HCT116 (cell line): ENCODE results near the gene PAGR1. TPM values are rescaled to one million over a fixed set of nuclear protein-coding genes. Genes with fewer than 3 reads are reported as not detected.

Experiments used
- ATAC-seq: fragments of 200-7000 bp; cut with Tn5 transposase; 2 replicates; pipeline ENCODE4 v1.9.1; 2020; ENCODE audit warnings: mild to moderate bottlenecking, moderate library complexity
- BruUV-seq: library from RNA; stranded (reverse); fragments of 400-500 nt; replicated peaks from 2 replicates; lab custom pipeline; 2021; lab: Mats Ljungman, UMichigan
- CTCF ChIA-PET: fragments of 300-600 bp; sonication (Branson Sonifier 250); formaldehyde crosslinking; loops from one replicate; lab custom pipeline; 2021; ENCODE audit warnings: antibody characterized with exemption; lab: Charles Lee
- POLR2A ChIA-PET: fragments of 300-600, 350-600 bp; sonication (Branson Sonifier 250); formaldehyde crosslinking; loops from one replicate; lab custom pipeline; 2021; ENCODE audit warnings: antibody characterized with exemption; lab: Charles Lee
- RAD21 ChIA-PET, 2 experiments: fragments of 300-600 bp; sonication (Branson Sonifier 250); formaldehyde crosslinking; loops; one replicate each; lab custom pipeline; 2023; ENCODE audit warnings: low total read pairs in 2 of 2; ENCODE audit not compliant: uncharacterized antibody in 2 of 2, unreplicated experiment in 2 of 2, low non-redundant PET in 1 of 2; lab: Charles Lee
- DNase-seq: peaks from one replicate; pipeline ENCODE4 v3.0.0-alpha.2; 2010; ENCODE audit warnings: low read depth, low spot score
- H2AFZ ChIP-seq: fragments of 200-600 bp; shearing (Covaris generic), sonication (generic); 2 replicates; pipeline ENCODE4 v1.6.1; 2017; ENCODE audit warnings: low read depth, mixed run types, mixed read lengths, antibody characterized with exemption, low read length; ENCODE audit not compliant: poor library complexity, severe bottlenecking
- H3K27ac ChIP-seq: 2 replicates; pipeline ENCODE4 v1.5.1; 2012; ENCODE audit warnings: low read depth, low read length
- H3K27me3 ChIP-seq: fragments of 200-600 bp; sonication (generic); 2 replicates; pipeline ENCODE4 v1.6.1; 2016; ENCODE audit warnings: mixed run types, low read length, mixed read lengths; ENCODE audit not compliant: insufficient read depth
- H3K36me3 ChIP-seq, 2 experiments: fragments of 200-500 bp in 1 of 2; fragments of 200-600 bp in 1 of 2; sonication (Bioruptor generic) in 1 of 2; sonication (generic) in 1 of 2; 2 replicates each; pipeline versions ENCODE4 v1.5.1 to v1.6.1; 2014 to 2016; ENCODE audit warnings: low read length in 2 of 2, inconsistent platforms in 1 of 2, mixed read lengths in 1 of 2, mixed run types in 1 of 2; ENCODE audit not compliant: insufficient read depth in 2 of 2, control insufficient read depth in 1 of 2
- H3K4me1 ChIP-seq, 2 experiments: fragments of 200-600 bp in 1 of 2; sonication (generic) in 1 of 2; 2 replicates each; pipeline versions ENCODE4 v1.5.1 to v1.6.1; 2012 to 2017; ENCODE audit warnings: low read length in 2 of 2, inconsistent platforms in 1 of 2, mild to moderate bottlenecking in 1 of 2, mixed read lengths in 1 of 2, mixed run types in 1 of 2, moderate library complexity in 1 of 2; ENCODE audit not compliant: insufficient read depth in 2 of 2, control insufficient read depth in 1 of 2
- H3K4me2 ChIP-seq: fragments of 200-600 bp; sonication (generic); 2 replicates; pipeline ENCODE4 v1.6.1; 2017; ENCODE audit warnings: mixed run types, low read length, mixed read lengths
- H3K4me3 ChIP-seq, 2 experiments: fragments of 200-600 bp in 1 of 2; sonication (generic) in 1 of 2; replicated peaks in 1 of 2; 2 replicates each; pipeline ENCODE4 v1.5.1; 2011 to 2016; ENCODE audit warnings: low read length in 2 of 2, control low read depth in 1 of 2, low read depth in 1 of 2, mild to moderate bottlenecking in 1 of 2, mixed read lengths in 1 of 2, mixed run types in 1 of 2
- H3K79me2 ChIP-seq: fragments of 200-600 bp; sonication (generic); 2 replicates; pipeline ENCODE4 v1.6.1; 2017; ENCODE audit warnings: mild to moderate bottlenecking, mixed run types, low read length, moderate library complexity, mixed read lengths; ENCODE audit not compliant: insufficient read depth
- H3K9ac ChIP-seq: fragments of 200-600 bp; sonication (generic); 2 replicates; pipeline ENCODE4 v1.6.1; 2016; ENCODE audit warnings: low read length, mixed read lengths
- H3K9me2 ChIP-seq: fragments of 200-600 bp; sonication (generic), shearing (Covaris generic); 2 replicates; pipeline ENCODE4 v1.6.1; 2017; ENCODE audit warnings: mixed run types, mild to moderate bottlenecking, moderate library complexity; ENCODE audit not compliant: insufficient read depth
- H3K9me3 ChIP-seq, 2 experiments: fragments of 200-500 bp in 1 of 2; fragments of 200-600 bp in 1 of 2; sonication (Bioruptor generic) in 1 of 2; sonication (generic) in 1 of 2; 2 replicates each; pipeline ENCODE4 v1.6.1; 2014 to 2017; ENCODE audit warnings: low read length in 2 of 2, mixed read lengths in 2 of 2, inconsistent platforms in 1 of 2, low read depth in 1 of 2, mild to moderate bottlenecking in 1 of 2, mixed run types in 1 of 2, moderate library complexity in 1 of 2; ENCODE audit not compliant: control insufficient read depth in 1 of 2, insufficient read depth in 1 of 2
- H4K20me1 ChIP-seq: fragments of 200-600 bp; sonication (generic), shearing (Covaris generic); 2 replicates; pipeline ENCODE4 v1.6.1; 2017; ENCODE audit warnings: mixed run types, mild to moderate bottlenecking, moderate library complexity; ENCODE audit not compliant: insufficient read depth
- ATF3 ChIP-seq: IDR thresholded peaks from 2 replicates; pipeline ENCODE4 v1.6.1; 2012
- CBX3 ChIP-seq: IDR thresholded peaks from 2 replicates; pipeline ENCODE4 v1.6.1; 2012; ENCODE audit warnings: low read depth
- CEBPB ChIP-seq: IDR thresholded peaks from 2 replicates; pipeline ENCODE4 v1.6.1; 2012; ENCODE audit warnings: low read depth
- CTCF ChIP-seq, 3 experiments: fragments of 200-600 bp in 1 of 3; sonication (generic) in 1 of 3; IDR thresholded peaks in 2 of 3; conservative IDR thresholded peaks in 1 of 3; 2 replicates each; pipeline ENCODE4 v1.5.1; 2012 to 2017; ENCODE audit warnings: low read depth in 2 of 3, low read length in 2 of 3, antibody characterized with exemption in 1 of 3, borderline replicate concordance in 1 of 3, control low read depth in 1 of 3, mild to moderate bottlenecking in 1 of 3, mixed read lengths in 1 of 3, mixed run types in 1 of 3, moderate library complexity in 1 of 3; ENCODE audit not compliant: insufficient read depth in 1 of 3
- ELF1 ChIP-seq: IDR thresholded peaks from 2 replicates; pipeline ENCODE4 v1.6.1; 2012; ENCODE audit warnings: low read depth, borderline replicate concordance
- EZH2 ChIP-seq: fragments of 200-600 bp; sonication (generic); IDR thresholded peaks from 2 replicates; pipeline ENCODE4 v1.6.1; 2017; ENCODE audit warnings: antibody characterized with exemption, mixed run types
- EZH2phosphoT487 ChIP-seq: fragments of 200-600 bp; IDR thresholded peaks from 2 replicates; pipeline ENCODE4 v1.6.1; 2018; ENCODE audit warnings: antibody characterized with exemption, borderline replicate concordance
- FOSL1 ChIP-seq: IDR thresholded peaks from 2 replicates; pipeline ENCODE4 v1.6.1; 2012; ENCODE audit warnings: low read depth
- JUND ChIP-seq: IDR thresholded peaks from 2 replicates; pipeline ENCODE4 v1.6.1; 2012
- POLR2AphosphoS5 ChIP-seq: IDR thresholded peaks from 2 replicates; pipeline ENCODE4 v1.6.1; 2011; ENCODE audit warnings: mild to moderate bottlenecking, low read depth, low read length, moderate library complexity
- RAD21 ChIP-seq: IDR thresholded peaks from 2 replicates; pipeline ENCODE4 v1.6.1; 2012; ENCODE audit warnings: low read depth, mild to moderate bottlenecking
- SIN3A ChIP-seq: IDR thresholded peaks from 2 replicates; pipeline ENCODE4 v1.6.1; 2012; ENCODE audit warnings: low read depth
- SP1 ChIP-seq: IDR thresholded peaks from 2 replicates; pipeline ENCODE4 v1.6.1; 2012; ENCODE audit warnings: low read depth
- SRF ChIP-seq: IDR thresholded peaks from 2 replicates; pipeline ENCODE4 v1.6.1; 2012; ENCODE audit warnings: low read depth
- YY1 ChIP-seq: IDR thresholded peaks from 2 replicates; pipeline ENCODE4 v1.6.1; 2011; ENCODE audit warnings: low read length, low read depth, moderate library complexity, mild to moderate bottlenecking; ENCODE audit not compliant: insufficient replicate concordance; ENCODE audit errors: extremely low read depth
- ZFX ChIP-seq: fragments of 450-650 bp; IDR thresholded peaks from 2 replicates; pipeline ENCODE4 v1.6.1; 2017
- ZNF274 ChIP-seq: fragments of 200-500 bp; sonication (Bioruptor generic); IDR thresholded peaks from 2 replicates; pipeline ENCODE4 v1.6.1; 2014; ENCODE audit warnings: mild to moderate bottlenecking, low read depth, low read length, inconsistent platforms
- intact Hi-C: fragments of 100-400 bp; cut with micrococcal nuclease; formaldehyde crosslinking; loops from 2 replicates; pipeline ENCODE4 v1.10.0; 2022
- total RNA-seq: library from RNA; stranded (reverse); gene quantifications from one replicate; pipeline ENCODE4 v1.2.1, GENCODE V29; 2021; ENCODE audit not compliant: unreplicated experiment
- TF ChIP-seq, protein P1 (sequence below): IDR thresholded peaks from 2 replicates; pipeline ENCODE4 v1.6.1; 2012; ENCODE audit warnings: low read depth
- TF ChIP-seq, protein P2 (sequence below): IDR thresholded peaks from 2 replicates; pipeline ENCODE4 v1.6.1; 2012

Gene PAGR1
- total RNA-seq, 1 experiment from 2014 or later, result 28.9 TPM

GRCh38 chr16:29857133-29857760, 41.3 kb downstream of the PAGR1 start:
- Histone ChIP-seq H4K20me1 (no peaks in the 10 kb centered on the region), H3K9me3 (no peaks in the 10 kb centered on the region), H3K4me3 (no peak overlapping the region)
- ATAC-seq (no peak), DNase-seq (no peak)
- TF ChIP-seq EZH2 (no peak), RAD21 (no peak), SIN3A (no peak), SP1 (no peak), CEBPB (no peak), FOSL1 (no peak), JUND (no peak), ZFX (no peak), CTCF (IDR thresholded peaks at IDR 0.05 in 2 of 3, conservative IDR thresholded peaks at IDR 0.05 in 1 of 3; ENCODE audit: borderline replicate concordance in 1 of 3, insufficient read depth in 1 of 3, low read depth in 2 of 3, low read length in 2 of 3) (no peak), ATF3 (no peak), ZNF274 (no peak), POLR2AphosphoS5 (no peak), CBX3 (no peak), EZH2phosphoT487 (no peak), SRF (no peak), ELF1 (no peak), YY1 (no peak)
- TF ChIP-seq, protein P1, sequence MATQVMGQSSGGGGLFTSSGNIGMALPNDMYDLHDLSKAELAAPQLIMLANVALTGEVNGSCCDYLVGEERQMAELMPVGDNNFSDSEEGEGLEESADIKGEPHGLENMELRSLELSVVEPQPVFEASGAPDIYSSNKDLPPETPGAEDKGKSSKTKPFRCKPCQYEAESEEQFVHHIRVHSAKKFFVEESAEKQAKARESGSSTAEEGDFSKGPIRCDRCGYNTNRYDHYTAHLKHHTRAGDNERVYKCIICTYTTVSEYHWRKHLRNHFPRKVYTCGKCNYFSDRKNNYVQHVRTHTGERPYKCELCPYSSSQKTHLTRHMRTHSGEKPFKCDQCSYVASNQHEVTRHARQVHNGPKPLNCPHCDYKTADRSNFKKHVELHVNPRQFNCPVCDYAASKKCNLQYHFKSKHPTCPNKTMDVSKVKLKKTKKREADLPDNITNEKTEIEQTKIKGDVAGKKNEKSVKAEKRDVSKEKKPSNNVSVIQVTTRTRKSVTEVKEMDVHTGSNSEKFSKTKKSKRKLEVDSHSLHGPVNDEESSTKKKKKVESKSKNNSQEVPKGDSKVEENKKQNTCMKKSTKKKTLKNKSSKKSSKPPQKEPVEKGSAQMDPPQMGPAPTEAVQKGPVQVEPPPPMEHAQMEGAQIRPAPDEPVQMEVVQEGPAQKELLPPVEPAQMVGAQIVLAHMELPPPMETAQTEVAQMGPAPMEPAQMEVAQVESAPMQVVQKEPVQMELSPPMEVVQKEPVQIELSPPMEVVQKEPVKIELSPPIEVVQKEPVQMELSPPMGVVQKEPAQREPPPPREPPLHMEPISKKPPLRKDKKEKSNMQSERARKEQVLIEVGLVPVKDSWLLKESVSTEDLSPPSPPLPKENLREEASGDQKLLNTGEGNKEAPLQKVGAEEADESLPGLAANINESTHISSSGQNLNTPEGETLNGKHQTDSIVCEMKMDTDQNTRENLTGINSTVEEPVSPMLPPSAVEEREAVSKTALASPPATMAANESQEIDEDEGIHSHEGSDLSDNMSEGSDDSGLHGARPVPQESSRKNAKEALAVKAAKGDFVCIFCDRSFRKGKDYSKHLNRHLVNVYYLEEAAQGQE, result no peak
- TF ChIP-seq, protein P2, sequence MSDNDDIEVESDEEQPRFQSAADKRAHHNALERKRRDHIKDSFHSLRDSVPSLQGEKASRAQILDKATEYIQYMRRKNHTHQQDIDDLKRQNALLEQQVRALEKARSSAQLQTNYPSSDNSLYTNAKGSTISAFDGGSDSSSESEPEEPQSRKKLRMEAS, result no peak
- TF ChIP-seq, all 23 proteins: peak for 0
- Histone ChIP-seq H3K27me3 (no peaks in the 10 kb centered on the region), H3K79me2 (peaks cover 14% of the 10 kb centered on the region), H3K9ac (no peak overlapping the region), H2AFZ (no peak overlapping the region), H3K9me2 (no peaks in the 10 kb centered on the region), H3K4me2 (no peak overlapping the region), H3K36me3 (peaks cover 10 to 17% of the 10 kb centered on the region in 2 experiments), H3K27ac (no peak overlapping the region), H3K4me1 (peaks cover 0 to 5% of the 10 kb centered on the region in 2 experiments; a peak in 2 of 4 replicates)
- ChIA-PET CTCF (interaction anchor here (1.2 to 2.3 kb wide), 2 partner anchors 8 to 9 kb away, joined by 5 to 12 read pairs; no protein-coding TSS in a partner anchor), RAD21 (no interaction called here), POLR2A (no interaction called here)
- intact Hi-C loops, result no loop called here
- BruUV-seq, result no TSS peak
